ENCODE measurements around the gene LCE1E.

LCE1E gene, protein sequence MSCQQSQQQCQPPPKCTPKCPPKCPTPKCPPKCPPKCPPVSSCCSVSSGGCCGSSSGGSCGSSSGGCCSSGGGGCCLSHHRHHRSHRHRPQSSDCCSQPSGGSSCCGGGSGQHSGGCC
- long read RNA-seq: 0 reads

DNA sequence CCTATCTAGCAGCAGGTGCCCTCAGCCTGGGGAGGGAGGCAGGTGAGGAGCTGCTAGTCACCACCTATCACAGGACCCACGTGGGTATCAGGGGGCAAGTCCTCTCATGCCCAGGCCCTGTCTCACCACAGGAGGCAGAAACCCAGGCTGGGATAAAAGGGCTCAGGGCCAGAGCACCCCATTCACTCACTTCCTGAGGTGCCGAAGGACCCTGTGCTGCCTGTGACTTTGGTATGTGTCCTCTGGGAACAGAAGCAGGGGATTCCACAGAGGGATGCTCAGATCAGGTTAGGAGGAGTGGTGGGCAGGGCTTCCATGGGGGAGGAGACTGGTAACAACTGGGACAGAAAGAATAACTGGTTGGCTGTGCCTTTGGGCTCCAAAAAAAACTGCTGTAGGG is at the start of gene LCE1E:
TSS of gene LCE1E (plus strand) at position 181 of the 400 bp plus-strand sequence. CDS start 1,043 bp downstream, outside the sequence.
- H3K4me3 ChIP-seq (replicated peaks; ENCODE audit: insufficient read depth, low read length): no peak within 1 kb of the TSS
- no peak within 1 kb of the TSS for H3K27ac ChIP-seq (replicated peaks)
- TF ChIP-seq, protein P1, sequence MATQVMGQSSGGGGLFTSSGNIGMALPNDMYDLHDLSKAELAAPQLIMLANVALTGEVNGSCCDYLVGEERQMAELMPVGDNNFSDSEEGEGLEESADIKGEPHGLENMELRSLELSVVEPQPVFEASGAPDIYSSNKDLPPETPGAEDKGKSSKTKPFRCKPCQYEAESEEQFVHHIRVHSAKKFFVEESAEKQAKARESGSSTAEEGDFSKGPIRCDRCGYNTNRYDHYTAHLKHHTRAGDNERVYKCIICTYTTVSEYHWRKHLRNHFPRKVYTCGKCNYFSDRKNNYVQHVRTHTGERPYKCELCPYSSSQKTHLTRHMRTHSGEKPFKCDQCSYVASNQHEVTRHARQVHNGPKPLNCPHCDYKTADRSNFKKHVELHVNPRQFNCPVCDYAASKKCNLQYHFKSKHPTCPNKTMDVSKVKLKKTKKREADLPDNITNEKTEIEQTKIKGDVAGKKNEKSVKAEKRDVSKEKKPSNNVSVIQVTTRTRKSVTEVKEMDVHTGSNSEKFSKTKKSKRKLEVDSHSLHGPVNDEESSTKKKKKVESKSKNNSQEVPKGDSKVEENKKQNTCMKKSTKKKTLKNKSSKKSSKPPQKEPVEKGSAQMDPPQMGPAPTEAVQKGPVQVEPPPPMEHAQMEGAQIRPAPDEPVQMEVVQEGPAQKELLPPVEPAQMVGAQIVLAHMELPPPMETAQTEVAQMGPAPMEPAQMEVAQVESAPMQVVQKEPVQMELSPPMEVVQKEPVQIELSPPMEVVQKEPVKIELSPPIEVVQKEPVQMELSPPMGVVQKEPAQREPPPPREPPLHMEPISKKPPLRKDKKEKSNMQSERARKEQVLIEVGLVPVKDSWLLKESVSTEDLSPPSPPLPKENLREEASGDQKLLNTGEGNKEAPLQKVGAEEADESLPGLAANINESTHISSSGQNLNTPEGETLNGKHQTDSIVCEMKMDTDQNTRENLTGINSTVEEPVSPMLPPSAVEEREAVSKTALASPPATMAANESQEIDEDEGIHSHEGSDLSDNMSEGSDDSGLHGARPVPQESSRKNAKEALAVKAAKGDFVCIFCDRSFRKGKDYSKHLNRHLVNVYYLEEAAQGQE (IDR thresholded peaks at IDR 0.05; ENCODE audit: insufficient replicate concordance, low read depth): no peak
- TF ChIP-seq, protein P2, sequence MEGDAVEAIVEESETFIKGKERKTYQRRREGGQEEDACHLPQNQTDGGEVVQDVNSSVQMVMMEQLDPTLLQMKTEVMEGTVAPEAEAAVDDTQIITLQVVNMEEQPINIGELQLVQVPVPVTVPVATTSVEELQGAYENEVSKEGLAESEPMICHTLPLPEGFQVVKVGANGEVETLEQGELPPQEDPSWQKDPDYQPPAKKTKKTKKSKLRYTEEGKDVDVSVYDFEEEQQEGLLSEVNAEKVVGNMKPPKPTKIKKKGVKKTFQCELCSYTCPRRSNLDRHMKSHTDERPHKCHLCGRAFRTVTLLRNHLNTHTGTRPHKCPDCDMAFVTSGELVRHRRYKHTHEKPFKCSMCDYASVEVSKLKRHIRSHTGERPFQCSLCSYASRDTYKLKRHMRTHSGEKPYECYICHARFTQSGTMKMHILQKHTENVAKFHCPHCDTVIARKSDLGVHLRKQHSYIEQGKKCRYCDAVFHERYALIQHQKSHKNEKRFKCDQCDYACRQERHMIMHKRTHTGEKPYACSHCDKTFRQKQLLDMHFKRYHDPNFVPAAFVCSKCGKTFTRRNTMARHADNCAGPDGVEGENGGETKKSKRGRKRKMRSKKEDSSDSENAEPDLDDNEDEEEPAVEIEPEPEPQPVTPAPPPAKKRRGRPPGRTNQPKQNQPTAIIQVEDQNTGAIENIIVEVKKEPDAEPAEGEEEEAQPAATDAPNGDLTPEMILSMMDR (IDR thresholded peaks at IDR 0.05; ENCODE audit: insufficient read depth, low read length): no peak
- TF ChIP-seq SPI1 (IDR thresholded peaks at IDR 0.05; ENCODE audit: borderline replicate concordance, low read depth): no peak
- TF ChIP-seq GABPA (IDR thresholded peaks at IDR 0.05; ENCODE audit: low read depth): no peak
- TF ChIP-seq POLR2AphosphoS5 (IDR thresholded peaks at IDR 0.05; ENCODE audit: low read depth): no peak
- peaks cover 7% of the 10 kb centered on the region for H3K27me3 ChIP-seq (ENCODE audit: insufficient read depth, poor library complexity, severe bottlenecking)
- DNase-seq (ENCODE audit: low read depth in 1 of 2, low spot score in 1 of 2): no peak

DNA sequence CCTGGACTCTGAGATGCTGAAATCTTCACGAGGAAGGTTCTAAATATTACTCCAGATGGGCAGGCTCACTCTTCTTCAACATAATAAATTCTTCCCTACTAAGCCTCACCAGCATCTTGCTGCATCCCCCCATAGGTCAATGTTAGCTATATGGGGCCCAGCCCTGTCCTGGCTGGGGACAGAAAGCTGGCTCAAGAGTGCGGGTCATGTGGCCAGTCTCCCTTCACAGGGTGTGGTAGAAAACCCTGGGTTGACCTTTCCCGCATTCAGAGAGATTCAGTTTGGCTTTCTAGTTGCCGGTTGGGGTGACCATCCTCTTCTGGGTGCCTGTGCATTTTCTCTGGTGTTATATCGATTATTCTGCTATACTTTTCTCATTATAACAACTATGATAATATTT is 48.1 kb upstream of the LCE1E start:
- TF ChIP-seq, protein P2 (IDR thresholded peaks at IDR 0.05; ENCODE audit: insufficient read depth, low read length): no peak
- TF ChIP-seq POLR2AphosphoS5 (IDR thresholded peaks at IDR 0.05; ENCODE audit: low read depth) (no peak), SPI1 (IDR thresholded peaks at IDR 0.05; ENCODE audit: borderline replicate concordance, low read depth) (no peak), GABPA (IDR thresholded peaks at IDR 0.05; ENCODE audit: low read depth) (no peak)
- TF ChIP-seq, protein P1 (IDR thresholded peaks at IDR 0.05; ENCODE audit: insufficient replicate concordance, low read depth): no peak
- Histone ChIP-seq H3K27ac (replicated peaks) (no peak overlapping the region), H3K4me3 (replicated peaks; ENCODE audit: insufficient read depth, low read length) (no peak overlapping the region), H3K27me3 (ENCODE audit: insufficient read depth, poor library complexity, severe bottlenecking) (peaks cover 6% of the 10 kb centered on the region)
- DNase-seq (ENCODE audit: low read depth in 1 of 2, low spot score in 1 of 2): no peak

DNA sequence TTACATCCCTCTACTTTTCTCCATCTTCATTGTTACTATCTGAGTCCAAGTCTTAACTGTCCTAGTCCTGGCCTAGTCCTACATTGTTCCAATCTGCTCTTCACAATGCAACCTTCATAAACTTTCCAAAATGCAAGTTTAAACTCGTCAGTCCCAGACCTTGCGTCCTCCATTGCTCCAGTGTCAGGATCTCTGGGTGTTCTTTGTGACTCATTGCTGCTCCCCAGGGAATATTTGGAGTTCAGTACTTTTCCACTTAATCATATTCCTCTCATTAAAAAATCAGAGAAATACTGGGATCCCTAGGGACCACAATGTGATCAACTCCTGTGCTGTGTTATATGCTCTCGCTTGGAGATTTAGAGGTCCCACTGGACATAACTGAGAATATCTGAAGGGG is 46.2 kb upstream of the LCE1E start:
- H3K27me3 ChIP-seq (ENCODE audit: insufficient read depth, poor library complexity, severe bottlenecking): no peaks in the 10 kb centered on the region
- H3K4me3 ChIP-seq (replicated peaks; ENCODE audit: insufficient read depth, low read length): no peak overlapping the region
- no peak for DNase-seq (ENCODE audit: low read depth in 1 of 2, low spot score in 1 of 2)
- no peak for TF ChIP-seq POLR2AphosphoS5 (IDR thresholded peaks at IDR 0.05; ENCODE audit: low read depth)
- no peak for TF ChIP-seq GABPA (IDR thresholded peaks at IDR 0.05; ENCODE audit: low read depth)
- TF ChIP-seq, protein P1 (IDR thresholded peaks at IDR 0.05; ENCODE audit: insufficient replicate concordance, low read depth): no peak
- TF ChIP-seq, protein P2 (IDR thresholded peaks at IDR 0.05; ENCODE audit: insufficient read depth, low read length): no peak
- TF ChIP-seq SPI1 (IDR thresholded peaks at IDR 0.05; ENCODE audit: borderline replicate concordance, low read depth): no peak
- no peak overlapping the region for H3K27ac ChIP-seq (replicated peaks)
